ENCODE measurements around the gene IGFBPL1. TPM values are rescaled to one million over a fixed set of nuclear protein-coding genes. Genes with fewer than 3 reads are reported as not detected.

Gene IGFBPL1
- total RNA-seq, 1 experiment from 2014 or later, result 37.9 TPM

DNA sequence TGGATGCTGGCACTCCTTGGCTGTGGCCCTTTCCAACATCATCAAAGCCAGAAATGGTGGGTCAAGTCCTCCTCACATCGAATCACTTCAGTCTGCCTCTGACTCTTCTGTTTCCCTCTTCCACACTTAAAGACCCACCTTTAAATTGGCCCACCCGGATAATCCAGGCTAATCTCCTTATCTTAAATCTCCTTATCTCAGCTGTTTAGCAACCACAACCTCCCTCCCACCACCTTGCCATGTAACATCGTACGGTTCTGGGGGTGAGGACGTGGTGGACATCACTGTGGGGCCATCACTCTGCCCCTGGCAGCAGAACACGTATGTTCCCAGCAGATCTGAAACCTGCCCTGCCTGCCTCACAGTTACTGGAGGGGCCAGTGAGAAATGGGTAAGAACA, 11.5 kb downstream of the IGFBPL1 start:
- H4K91ac ChIP-seq (ENCODE audit: insufficient read length, low read depth, low read length), result no peak overlapping the region
- H2BK12ac ChIP-seq (ENCODE audit: insufficient read length, low read depth, low read length), result no peak overlapping the region
- no peak overlapping the region for H3K23ac ChIP-seq (ENCODE audit: insufficient read length, low read depth, low read length)
- no peaks in the 10 kb centered on the region for H3K79me1 ChIP-seq (ENCODE audit: insufficient read depth, low read depth, low read length, poor library complexity, severe bottlenecking)
- no peak overlapping the region for H3K27ac Mint-ChIP-seq
- no peaks in the 10 kb centered on the region for H3K4me1 ChIP-seq (ENCODE audit: insufficient read depth, low read length)
- H3K27ac ChIP-seq (ENCODE audit: insufficient read length, low read depth, low read length), result no peak overlapping the region
- H2BK120ac ChIP-seq (ENCODE audit: low read depth, low read length, poor library complexity, severe bottlenecking), result no peak overlapping the region
- no peak overlapping the region for H3K4me2 ChIP-seq (ENCODE audit: insufficient read depth, insufficient read length, low read length)
- no peak overlapping the region for H2BK5ac ChIP-seq (ENCODE audit: insufficient read length, low read length)
- H3K4ac ChIP-seq (ENCODE audit: low read depth, low read length), result no peak overlapping the region
- no peak overlapping the region for H3K18ac ChIP-seq (ENCODE audit: insufficient read length, low read depth, low read length)
- H4K8ac ChIP-seq (replicated peaks; ENCODE audit: insufficient read length, low read depth, low read length), result no peak overlapping the region
- H3K36me3 Mint-ChIP-seq (ENCODE audit: insufficient read depth in 1 of 3, low read depth in 3 of 3), result peaks cover 0 to 13% (median 0%) of the 10 kb centered on the region in 3 experiments; a peak in 3 of 7 replicates
- no peak overlapping the region for H2BK20ac ChIP-seq (ENCODE audit: low read depth, low read length, poor library complexity, severe bottlenecking)
- no peak overlapping the region for H2AFZ ChIP-seq (ENCODE audit: low read length)
- no peak for DNase-seq
- H3K14ac ChIP-seq (ENCODE audit: insufficient read depth, low read length), result no peak overlapping the region
- H2BK15ac ChIP-seq (ENCODE audit: low read depth, low read length), result no peak overlapping the region
- no peak overlapping the region for H3K9ac ChIP-seq (ENCODE audit: extremely low read depth, insufficient read length, low read length)
- no peak overlapping the region for H3T11ph ChIP-seq (ENCODE audit: low read length)
- no peaks in the 10 kb centered on the region for H3K9me3 Mint-ChIP-seq
- H2AK5ac ChIP-seq (ENCODE audit: insufficient read length, low read length), result no peak overlapping the region
- WGBS (ENCODE audit: extremely low coverage, insufficient read length, low lambda C conversion rate), result no CpG with 5 or more reads among the region's 6 CpGs
- H3K79me2 ChIP-seq (ENCODE audit: insufficient read depth, low read length), result no peaks in the 10 kb centered on the region
- no peaks in the 10 kb centered on the region for H3K23me2 ChIP-seq (ENCODE audit: insufficient read length, low read depth, low read length, poor library complexity, severe bottlenecking)
- H4K5ac ChIP-seq (ENCODE audit: insufficient read length, low read depth, low read length), result no peak overlapping the region
- H3K9me3 ChIP-seq (ENCODE audit: control insufficient read depth, low read depth, low read length), result no peaks in the 10 kb centered on the region
- no peaks in the 10 kb centered on the region for H3K27me3 Mint-ChIP-seq (ENCODE audit: low read depth)
- TF ChIP-seq, protein P1, sequence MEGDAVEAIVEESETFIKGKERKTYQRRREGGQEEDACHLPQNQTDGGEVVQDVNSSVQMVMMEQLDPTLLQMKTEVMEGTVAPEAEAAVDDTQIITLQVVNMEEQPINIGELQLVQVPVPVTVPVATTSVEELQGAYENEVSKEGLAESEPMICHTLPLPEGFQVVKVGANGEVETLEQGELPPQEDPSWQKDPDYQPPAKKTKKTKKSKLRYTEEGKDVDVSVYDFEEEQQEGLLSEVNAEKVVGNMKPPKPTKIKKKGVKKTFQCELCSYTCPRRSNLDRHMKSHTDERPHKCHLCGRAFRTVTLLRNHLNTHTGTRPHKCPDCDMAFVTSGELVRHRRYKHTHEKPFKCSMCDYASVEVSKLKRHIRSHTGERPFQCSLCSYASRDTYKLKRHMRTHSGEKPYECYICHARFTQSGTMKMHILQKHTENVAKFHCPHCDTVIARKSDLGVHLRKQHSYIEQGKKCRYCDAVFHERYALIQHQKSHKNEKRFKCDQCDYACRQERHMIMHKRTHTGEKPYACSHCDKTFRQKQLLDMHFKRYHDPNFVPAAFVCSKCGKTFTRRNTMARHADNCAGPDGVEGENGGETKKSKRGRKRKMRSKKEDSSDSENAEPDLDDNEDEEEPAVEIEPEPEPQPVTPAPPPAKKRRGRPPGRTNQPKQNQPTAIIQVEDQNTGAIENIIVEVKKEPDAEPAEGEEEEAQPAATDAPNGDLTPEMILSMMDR (conservative IDR thresholded peaks at IDR 0.05), result no peak
- H3K27me3 ChIP-seq (ENCODE audit: insufficient read depth, low read length), result no peaks in the 10 kb centered on the region
- no peaks in the 10 kb centered on the region for H4K20me1 ChIP-seq (ENCODE audit: control insufficient read depth, insufficient read depth, insufficient read length)
- H3K4me1 Mint-ChIP-seq, result peaks cover 16 to 26% of the 10 kb centered on the region in 2 experiments
- H3K4me3 Mint-ChIP-seq, result no peak overlapping the region
- H3K56ac ChIP-seq (ENCODE audit: insufficient read length, low read depth, low read length), result no peak overlapping the region
